TTC549 (cell line): Measurements from ENCODE around the gene NRF1.
"Not testable (repeated sequence)": the region's sequence is repeated elsewhere in the genome, so short reads cannot be mapped to it uniquely, and the experiment has no call there.

Experiments
- FAIRE-seq: peaks from 2 replicates; lab custom pipeline; 2012; peaks lifted over from hg19 to GRCh38; lab: Jason Lieb, UNC

The NRF1 gene

GRCh38 chr7:129611246-129612111 lies at the start of gene NRF1:
Gene NRF1 (plus strand): TSS chr7:129611720. CDS start chr7:129657352, 45,632 bp downstream.
- FAIRE-seq: no peak

- not testable (repeated sequence) for FAIRE-seq
These were observed 45.2 kb upstream of the NRF1 start for GRCh38 chr7:129566323-129566722.

- no peak for FAIRE-seq
These were observed 44.1 kb upstream of the NRF1 start for GRCh38 chr7:129567377-129567776.

GRCh38 chr7:129568240-129568639 lies 43.3 kb upstream of the NRF1 start:
- FAIRE-seq: no peak

- FAIRE-seq: no peak
These were observed 42.2 kb upstream of the NRF1 start for GRCh38 chr7:129569326-129569725.

GRCh38 chr7:129569811-129570215 lies 41.7 kb upstream of the NRF1 start:
- FAIRE-seq: no peak

- no peak for FAIRE-seq
These were observed 40.3 kb upstream of the NRF1 start for GRCh38 chr7:129571201-129571600.

- FAIRE-seq: no peak
These were observed 39.3 kb upstream of the NRF1 start for GRCh38 chr7:129572205-129572604.

GRCh38 chr7:129574487-129574886 lies 37.0 kb upstream of the NRF1 start:
- FAIRE-seq: no peak

- FAIRE-seq: no peak
These were observed 35.8 kb upstream of the NRF1 start for GRCh38 chr7:129575699-129576098.

GRCh38 chr7:129576138-129576537 lies 35.4 kb upstream of the NRF1 start:
- FAIRE-seq: no peak

GRCh38 chr7:129578829-129579228 lies 32.7 kb upstream of the NRF1 start:
- no peak for FAIRE-seq

GRCh38 chr7:129586179-129586578 lies 25.3 kb upstream of the NRF1 start:
- not testable (repeated sequence) for FAIRE-seq

GRCh38 chr7:129588268-129588667 lies 23.3 kb upstream of the NRF1 start:
- no peak for FAIRE-seq

- FAIRE-seq: no peak
These were observed 19.7 kb upstream of the NRF1 start for GRCh38 chr7:129591868-129592267.

- not testable (repeated sequence) for FAIRE-seq
These were observed 15.1 kb upstream of the NRF1 start for GRCh38 chr7:129596386-129596785.

GRCh38 chr7:129597672-129598071 lies 13.8 kb upstream of the NRF1 start:
- no peak for FAIRE-seq

- no peak for FAIRE-seq
These were observed 12.3 kb upstream of the NRF1 start for GRCh38 chr7:129599174-129599573.

GRCh38 chr7:129603594-129603993 lies 7.9 kb upstream of the NRF1 start:
- FAIRE-seq: not testable (repeated sequence)

GRCh38 chr7:129604021-129604420 lies 7.5 kb upstream of the NRF1 start:
- not testable (repeated sequence) for FAIRE-seq

GRCh38 chr7:129604713-129605437 lies 6.6 kb upstream of the NRF1 start:
- no peak for FAIRE-seq

- FAIRE-seq: no peak
These were observed 5.4 kb upstream of the NRF1 start for GRCh38 chr7:129605960-129606614.

- FAIRE-seq: no peak
These were observed 4.7 kb upstream of the NRF1 start for GRCh38 chr7:129606803-129607202.
